NCI-H345 treated with DMSO at 0.1 percent for 48 hours (cell line): Measurements from ENCODE around the gene STK38L.
"Not testable (repeated sequence)": the region's sequence is repeated elsewhere in the genome, so short reads cannot be mapped to it uniquely, and the experiment has no call there.

Experiments used
- DNase-seq: peaks from one replicate; lab custom pipeline; 2025; ENCODE audit not compliant: unreplicated experiment; lab: John Stamatoyannopoulos, UW

STK38L gene

GRCh38 chr12:27226407-27226929 is 17.6 kb upstream of the STK38L start:
- DNase-seq = no peak

- DNase-seq = no peak
Measured at GRCh38 chr12:27229367-27229766, 14.7 kb upstream of the STK38L start.

- not testable (repeated sequence) for DNase-seq
Measured at GRCh38 chr12:27231374-27231773, 12.7 kb upstream of the STK38L start.

- DNase-seq = no peak
Measured at GRCh38 chr12:27233814-27234213, 10.3 kb upstream of the STK38L start.

GRCh38 chr12:27236498-27236897 is 7.6 kb upstream of the STK38L start:
- no peak for DNase-seq

- DNase-seq = no peak
Measured at GRCh38 chr12:27237790-27238771, 6.0 kb upstream of the STK38L start.

GRCh38 chr12:27243006-27243405 is 1.1 kb upstream of the STK38L start:
- DNase-seq = no peak

GRCh38 chr12:27244689-27245488 is 803 bp downstream of the STK38L start:
- DNase-seq = no peak

GRCh38 chr12:27246141-27246540 is 2.1 kb downstream of the STK38L start:
- DNase-seq = no peak

- no peak for DNase-seq
Measured at GRCh38 chr12:27246774-27247173, 2.7 kb downstream of the STK38L start.

- no peak for DNase-seq
Measured at GRCh38 chr12:27252934-27253333, 8.8 kb downstream of the STK38L start.

GRCh38 chr12:27253347-27253746 is 9.3 kb downstream of the STK38L start:
- no peak for DNase-seq

- DNase-seq = no peak
Measured at GRCh38 chr12:27255806-27256205, 11.7 kb downstream of the STK38L start.

- no peak for DNase-seq
Measured at GRCh38 chr12:27257104-27257843, 13.2 kb downstream of the STK38L start.

- DNase-seq = no peak
Measured at GRCh38 chr12:27260746-27261145, 16.7 kb downstream of the STK38L start.

GRCh38 chr12:27261866-27262265 is 17.8 kb downstream of the STK38L start:
- no peak for DNase-seq

- no peak for DNase-seq
Measured at GRCh38 chr12:27270148-27270547, 26.1 kb downstream of the STK38L start.

- no peak for DNase-seq
Measured at GRCh38 chr12:27271206-27271605, 27.1 kb downstream of the STK38L start.

- no peak for DNase-seq
Measured at GRCh38 chr12:27272373-27273028, 28.4 kb downstream of the STK38L start.

- no peak for DNase-seq
Measured at GRCh38 chr12:27273114-27273513, 29.0 kb downstream of the STK38L start.
